Lung (tissue), 12 donors: ENCODE data around the gene TOM1L1. TPM values are rescaled to one million over a fixed set of nuclear protein-coding genes. Genes with fewer than 3 reads are reported as not detected.

ENCODE experiments used
- ATAC-seq: fragments of 200-7000 bp; cut with Tn5 transposase; one replicate; pipeline ENCODE4 v1.9.1; 2020; ENCODE audit warnings: moderate number of reproducible peaks; ENCODE audit not compliant: insufficient read depth, low FRiP score
- DNase-seq, 3 donors: peaks; one replicate each; pipeline ENCODE4 v3.0.0-alpha.2; 2013 to 2017
- H3K27ac ChIP-seq, 2 donors: one replicate each; pipeline ENCODE4 v1.5.1; 2013; ENCODE audit warnings: mild to moderate bottlenecking in 2 of 2, moderate library complexity in 2 of 2, control low read depth in 1 of 2, inconsistent platforms in 1 of 2, low read depth in 1 of 2, low read length in 1 of 2
- H3K27me3 ChIP-seq, 3 donors: one replicate each; pipeline ENCODE4 v1.5.1; 2013; ENCODE audit warnings: low read length in 2 of 3; ENCODE audit not compliant: control insufficient read depth in 3 of 3, insufficient read depth in 3 of 3
- H3K36me3 ChIP-seq, 4 donors: one replicate each; pipeline ENCODE4 v1.5.1; 2013; ENCODE audit warnings: low read length in 4 of 4, mild to moderate bottlenecking in 1 of 4, moderate library complexity in 1 of 4; ENCODE audit not compliant: control insufficient read depth in 4 of 4, insufficient read depth in 4 of 4
- H3K4me1 ChIP-seq, 5 donors: one replicate each; pipeline ENCODE4 v1.5.1; 2013; ENCODE audit warnings: low read length in 5 of 5, mild to moderate bottlenecking in 2 of 5, moderate library complexity in 1 of 5; ENCODE audit not compliant: control insufficient read depth in 5 of 5, insufficient read depth in 5 of 5
- H3K4me3 ChIP-seq: one replicate; pipeline ENCODE4 v1.5.1; 2013; ENCODE audit warnings: mild to moderate bottlenecking, control low read depth, moderate library complexity
- H3K9ac ChIP-seq, 2 donors: one replicate each; pipeline ENCODE4 v1.5.1; 2013; ENCODE audit warnings: low read length in 2 of 2, control low read depth in 1 of 2; ENCODE audit not compliant: insufficient read depth in 1 of 2
- H3K9me3 ChIP-seq, 4 donors: one replicate each; pipeline ENCODE4 v1.5.1; 2013; ENCODE audit warnings: low read length in 3 of 4, mild to moderate bottlenecking in 1 of 4, moderate library complexity in 1 of 4; ENCODE audit not compliant: control insufficient read depth in 4 of 4, insufficient read depth in 3 of 4
- CTCF ChIP-seq: IDR thresholded peaks from 2 replicates; pipeline ENCODE4 v1.5.1; 2012; ENCODE audit warnings: mild to moderate bottlenecking; ENCODE audit errors: control extremely low read depth, extremely low read depth
- WGBS, 2 donors: extraction: QIAGEN DNeasy Blood & Tissue Kit; methylation state at CpG; one replicate each; pipeline ENCODE4 v1.1.7; 2013; 5-methylcytosine and 5-hydroxymethylcytosine counted together
- polyA plus RNA-seq, 2 donors: library from polyadenylated mRNA; stranded (reverse); fragments of 200-250 nt; gene quantifications; one replicate each; pipeline ENCODE4 v1.2.1, GENCODE V29; 2013
- total RNA-seq, 2 donors: library from RNA; depleted of rRNA in 1 of 2; stranded (reverse); fragments of >200 nt in 1 of 2; gene quantifications; one replicate each; pipeline ENCODE4 v1.2.1, GENCODE V29; 2014 to 2021
- donor health status: control.
- donor health status: control.
- donor health status: Bipolar disorder and iron deficiency.
- donor health status: healthy.
- donor health status: DM: yes; HTN: yes; CAD: no.

The TOM1L1 gene
- total and polyA plus RNA-seq, 4 donors = 12.2 to 39.1 (median 28.1) TPM

- 36 to 51% methylated on average over 7 of the region's 7 CpGs for WGBS, 2 donors
- no peak for ATAC-seq
Measured at GRCh38 chr17:54969658-54970572, 69.3 kb downstream of the TOM1L1 start.

GRCh38 chr17:54971147-54971546 lies 70.5 kb downstream of the TOM1L1 start:
- TF ChIP-seq CTCF = no peak
- Histone ChIP-seq H3K4me1 (peaks cover 2 to 20% (median 11%) of the 10 kb centered on the region in 5 donors), H3K9me3 (no peaks in the 10 kb centered on the region), H3K27ac (no peak overlapping the region), H3K36me3 (peaks cover 0 to 5% (median 0%) of the 10 kb centered on the region in 4 donors), H3K4me3 (no peak overlapping the region), H3K27me3 (no peaks in the 10 kb centered on the region), H3K9ac (no peak overlapping the region)
- ATAC-seq (no peak), DNase-seq (no peak)

More at GRCh38 chr17:54969658-54970572, 69.3 kb downstream of the TOM1L1 start:
- no peaks in the 10 kb centered on the region for H3K9me3 ChIP-seq
- peaks cover 0 to 5% (median under 1%) of the 10 kb centered on the region in 4 donors for H3K36me3 ChIP-seq
- H3K27me3 ChIP-seq = no peaks in the 10 kb centered on the region
- no peak overlapping the region for H3K4me3 ChIP-seq
- H3K4me1 ChIP-seq = peaks cover 2 to 20% (median 11%) of the 10 kb centered on the region in 5 donors
- DNase-seq = no peak
- peak overlapping the region in 1 of 2 donors; percentile 36 for H3K9ac ChIP-seq
- no peak for TF ChIP-seq CTCF
- H3K27ac ChIP-seq = peak overlapping the region in 1 of 2 donors; percentile 89

- ATAC-seq = no peak
Measured at GRCh38 chr17:54971901-54972300, 71.2 kb downstream of the TOM1L1 start.

More at GRCh38 chr17:54971901-54972300, 71.2 kb downstream of the TOM1L1 start:
- 76 to 95% methylated on average over 3 of the region's 3 CpGs for WGBS, 2 donors
- Histone ChIP-seq H3K4me1 (peaks cover 2 to 15% (median 8%) of the 10 kb centered on the region in 5 donors), H3K4me3 (no peak overlapping the region), H3K9ac (no peak overlapping the region), H3K27ac (no peak overlapping the region), H3K27me3 (no peaks in the 10 kb centered on the region), H3K36me3 (peaks cover 0 to 5% (median 0%) of the 10 kb centered on the region in 4 donors), H3K9me3 (no peaks in the 10 kb centered on the region)
- no peak for DNase-seq
- TF ChIP-seq CTCF = no peak
